DND-41 (cell line): ENCODE results near the gene GHITM.

Experiments
- ATAC-seq: fragments of 200-7000 bp; cut with Tn5 transposase; 3 replicates; pipeline ENCODE4 v1.9.1; 2021; ENCODE audit warnings: low read depth; ENCODE audit not compliant: insufficient read depth
- DNase-seq: peaks from one replicate; pipeline ENCODE4 v3.0.0-alpha.2; 2020
- H2AFZ ChIP-seq: 2 replicates; pipeline ENCODE4 v1.6.0; 2012; ENCODE audit warnings: low read depth, low read length
- H3K27ac ChIP-seq: 2 replicates; pipeline ENCODE4 v1.5.1; 2012; ENCODE audit warnings: low read length, inconsistent platforms
- H3K27me3 ChIP-seq: fragments of 200-600 bp; sonication (generic); 2 replicates; pipeline ENCODE4 v1.6.0; 2012; ENCODE audit warnings: low read length, mild to moderate bottlenecking, inconsistent platforms; ENCODE audit not compliant: insufficient read depth, poor library complexity
- H3K36me3 ChIP-seq: 2 replicates; pipeline ENCODE4 v1.5.1; 2012; ENCODE audit warnings: low read length, inconsistent platforms; ENCODE audit not compliant: insufficient read depth
- H3K4me1 ChIP-seq: 2 replicates; pipeline ENCODE4 v1.5.1; 2012; ENCODE audit warnings: mild to moderate bottlenecking, low read length; ENCODE audit not compliant: insufficient read depth
- H3K4me2 ChIP-seq: 2 replicates; pipeline ENCODE4 v1.6.0; 2012; ENCODE audit warnings: mild to moderate bottlenecking, moderate library complexity, low read length, inconsistent platforms; ENCODE audit not compliant: insufficient read depth
- H3K4me3 ChIP-seq, 2 experiments: fragments of 200-600 bp in 1 of 2; shearing (Covaris generic) in 1 of 2; 2 replicates each; pipeline ENCODE4 v1.5.1; 2012 to 2016; ENCODE audit warnings: inconsistent platforms in 2 of 2, low read length in 2 of 2, mild to moderate bottlenecking in 2 of 2, low read depth in 1 of 2, moderate library complexity in 1 of 2
- H3K79me2 ChIP-seq: 2 replicates; pipeline ENCODE4 v1.6.0; 2012; ENCODE audit warnings: low read length, inconsistent platforms; ENCODE audit not compliant: insufficient read depth
- H3K9ac ChIP-seq: 2 replicates; pipeline ENCODE4 v1.6.0; 2012; ENCODE audit warnings: low read depth, mild to moderate bottlenecking, inconsistent platforms, low read length, moderate library complexity
- H3K9me3 ChIP-seq: 2 replicates; pipeline ENCODE4 v1.5.1; 2012; ENCODE audit warnings: low read length, moderate library complexity, mild to moderate bottlenecking, inconsistent platforms; ENCODE audit not compliant: insufficient read depth, severe bottlenecking
- H4K20me1 ChIP-seq: 2 replicates; pipeline ENCODE4 v1.6.0; 2012; ENCODE audit warnings: low read length; ENCODE audit not compliant: insufficient read depth
- CTCF ChIP-seq: IDR thresholded peaks from 2 replicates; pipeline ENCODE4 v1.5.1; 2012; ENCODE audit warnings: borderline replicate concordance, low read length, moderate library complexity, mild to moderate bottlenecking; ENCODE audit not compliant: poor library complexity, severe bottlenecking; ENCODE audit errors: extremely low read depth
- EZH2 ChIP-seq: IDR thresholded peaks from 3 replicates; pipeline ENCODE4 v1.6.1; 2012; ENCODE audit warnings: borderline replicate concordance, low read depth, mild to moderate bottlenecking, moderate library complexity, low read length, inconsistent platforms; ENCODE audit not compliant: severe bottlenecking

The GHITM gene

GRCh38 chr10:84194424-84195043 is 55.2 kb downstream of the GHITM start, which contains the start of gene CDHR1:
Gene CDHR1 (plus strand): TSS chr10:84194537. CDS start chr10:84194761, 224 bp downstream.
- Histone ChIP-seq H3K27me3 (peaks cover 8% of the 10 kb centered on the region), H3K79me2 (no peaks in the 10 kb centered on the region), H3K9ac (no peak within 1 kb of the TSS), H3K36me3 (no peaks in the 10 kb centered on the region), H3K4me1 (peaks cover 4% of the 10 kb centered on the region; the same call in 1 of the 2 replicates), H4K20me1 (no peaks in the 10 kb centered on the region; the same call in 1 of the 2 replicates), H3K4me3 (no peak within 1 kb of the TSS), H3K4me2 (no peak within 1 kb of the TSS), H3K27ac (no peak within 1 kb of the TSS), H3K9me3 (no peaks in the 10 kb centered on the region), H2AFZ (no peak within 1 kb of the TSS)
- TF ChIP-seq EZH2 (no peak), CTCF (no peak)
- ATAC-seq = no peak
- no peak for DNase-seq

- TF ChIP-seq EZH2 = no peak
- TF ChIP-seq CTCF = no peak
- ATAC-seq (no peak), DNase-seq (no peak)
- H3K4me1 ChIP-seq = peaks cover 4% of the 10 kb centered on the region; the same call in 1 of the 2 replicates
- no peak overlapping the region for H2AFZ ChIP-seq
- H3K27ac ChIP-seq = no peak overlapping the region
- no peak overlapping the region for H3K9ac ChIP-seq
- no peak overlapping the region for H3K4me3 ChIP-seq
- peaks cover 8% of the 10 kb centered on the region for H3K27me3 ChIP-seq
- no peaks in the 10 kb centered on the region for H3K9me3 ChIP-seq
- H3K36me3 ChIP-seq = no peaks in the 10 kb centered on the region
- H3K79me2 ChIP-seq = no peaks in the 10 kb centered on the region
- H4K20me1 ChIP-seq = no peaks in the 10 kb centered on the region; the same call in 1 of the 2 replicates
- H3K4me2 ChIP-seq = no peak overlapping the region
These were observed 55.9 kb downstream of the GHITM start for GRCh38 chr10:84195044-84195830.

- TF ChIP-seq EZH2 = no peak
- no peak for TF ChIP-seq CTCF
These were observed 56.8 kb downstream of the GHITM start for GRCh38 chr10:84196083-84196482.

More at GRCh38 chr10:84196083-84196482, 56.8 kb downstream of the GHITM start:
- Histone ChIP-seq H3K4me3 (no peak overlapping the region), H3K9ac (no peak overlapping the region), H3K27me3 (peaks cover 8% of the 10 kb centered on the region), H3K9me3 (no peaks in the 10 kb centered on the region), H4K20me1 (no peaks in the 10 kb centered on the region; the same call in 1 of the 2 replicates), H2AFZ (no peak overlapping the region), H3K4me2 (no peak overlapping the region), H3K27ac (no peak overlapping the region), H3K4me1 (peaks cover 4% of the 10 kb centered on the region; the same call in 1 of the 2 replicates), H3K79me2 (no peaks in the 10 kb centered on the region), H3K36me3 (no peaks in the 10 kb centered on the region)
- peak; percentile 15 for DNase-seq
- ATAC-seq = peak; percentile 55
